Mammary epithelial cell (primary cell): Measurements from ENCODE around the gene GALNT16.

Source experiments
- CTCF ChIP-seq, 2 donors: IDR thresholded peaks in 1 of 2; conservative IDR thresholded peaks in 1 of 2; 2 replicates each; pipeline ENCODE4 v1.5.1; 2011 to 2012; ENCODE audit warnings: inconsistent platforms in 2 of 2, low read length in 2 of 2, mild to moderate bottlenecking in 2 of 2, control low read depth in 1 of 2, low read depth in 1 of 2; ENCODE audit not compliant: insufficient read depth in 1 of 2; ENCODE audit errors: extremely low read depth in 1 of 2
- EZH2 ChIP-seq: IDR thresholded peaks from 2 replicates; pipeline ENCODE4 v1.6.1; 2012; ENCODE audit warnings: low read length, inconsistent platforms, borderline replicate concordance

- TF ChIP-seq CTCF (conservative IDR thresholded peaks at IDR 0.05 in 1 of 2, IDR thresholded peaks at IDR 0.05 in 1 of 2; ENCODE audit: extremely low read depth in 1 of 2, insufficient read depth in 1 of 2, low read depth in 1 of 2, low read length in 2 of 2) (no peak), EZH2 (no peak)
Observed at GRCh38 chr14:69270795-69271708, 11.1 kb downstream of the GALNT16 start.
